GM20000 (cell line): Measurements from ENCODE around the gene ABTB1.

Experiments
- DNase-seq: peaks from one replicate; pipeline ENCODE4 v3.0.0; 2012; ENCODE audit warnings: low spot score
- TF ChIP-seq, protein P1 (sequence below): IDR thresholded peaks from 2 replicates; pipeline ENCODE4 v1.5.1; 2012; ENCODE audit warnings: mild to moderate bottlenecking, control low read depth; ENCODE audit errors: extremely low read depth, missing control alignments

The ABTB1 gene

GRCh38 chr3:127682561-127682960 is 9.8 kb downstream of the ABTB1 start:
- no peak for DNase-seq
- TF ChIP-seq, protein P1, sequence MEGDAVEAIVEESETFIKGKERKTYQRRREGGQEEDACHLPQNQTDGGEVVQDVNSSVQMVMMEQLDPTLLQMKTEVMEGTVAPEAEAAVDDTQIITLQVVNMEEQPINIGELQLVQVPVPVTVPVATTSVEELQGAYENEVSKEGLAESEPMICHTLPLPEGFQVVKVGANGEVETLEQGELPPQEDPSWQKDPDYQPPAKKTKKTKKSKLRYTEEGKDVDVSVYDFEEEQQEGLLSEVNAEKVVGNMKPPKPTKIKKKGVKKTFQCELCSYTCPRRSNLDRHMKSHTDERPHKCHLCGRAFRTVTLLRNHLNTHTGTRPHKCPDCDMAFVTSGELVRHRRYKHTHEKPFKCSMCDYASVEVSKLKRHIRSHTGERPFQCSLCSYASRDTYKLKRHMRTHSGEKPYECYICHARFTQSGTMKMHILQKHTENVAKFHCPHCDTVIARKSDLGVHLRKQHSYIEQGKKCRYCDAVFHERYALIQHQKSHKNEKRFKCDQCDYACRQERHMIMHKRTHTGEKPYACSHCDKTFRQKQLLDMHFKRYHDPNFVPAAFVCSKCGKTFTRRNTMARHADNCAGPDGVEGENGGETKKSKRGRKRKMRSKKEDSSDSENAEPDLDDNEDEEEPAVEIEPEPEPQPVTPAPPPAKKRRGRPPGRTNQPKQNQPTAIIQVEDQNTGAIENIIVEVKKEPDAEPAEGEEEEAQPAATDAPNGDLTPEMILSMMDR = no peak

- DNase-seq = no peak
- TF ChIP-seq, protein P1 = no peak
Measured at GRCh38 chr3:127684871-127685707, 12.3 kb downstream of the ABTB1 start.

DNA sequence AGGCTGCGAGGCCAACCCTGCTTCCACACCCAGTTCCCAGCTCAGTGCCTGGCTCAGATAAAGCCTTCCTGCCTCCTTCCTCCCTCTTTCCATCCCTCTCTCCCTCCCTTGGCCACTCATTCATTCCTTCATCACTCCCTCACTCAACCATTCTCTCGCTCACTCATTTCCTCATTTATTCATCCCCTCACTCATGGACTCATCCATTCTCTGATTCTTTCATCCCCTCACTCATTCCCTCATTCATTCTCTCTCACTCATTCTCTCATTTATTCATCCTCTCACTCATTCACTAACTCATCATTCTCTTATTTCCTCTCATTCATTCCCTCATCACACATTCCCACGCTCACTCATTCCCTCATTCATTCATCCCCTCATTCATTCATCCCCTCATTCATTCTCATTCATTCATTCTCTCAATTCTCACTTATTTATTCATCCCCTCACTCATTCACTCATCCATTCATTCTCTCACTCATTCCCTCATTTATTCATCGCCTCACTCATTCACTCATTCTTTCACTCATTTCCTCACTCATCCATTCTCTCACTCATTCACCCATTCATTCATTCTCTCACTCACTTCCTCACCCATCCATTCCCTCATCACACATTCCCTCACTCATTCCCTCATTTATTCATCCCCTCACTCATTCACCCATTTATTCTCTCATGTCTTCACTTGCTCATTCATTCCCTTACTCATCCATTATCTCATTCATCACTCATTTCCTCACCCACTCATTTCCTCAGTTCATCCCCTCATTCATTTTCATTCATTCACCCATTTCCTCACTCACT is 13.2 kb downstream of the ABTB1 start:
- DNase-seq = no peak
- TF ChIP-seq, protein P1 = no peak

- no peak for DNase-seq
- TF ChIP-seq, protein P1 = no peak
Measured at GRCh38 chr3:127686512-127686894, 13.8 kb downstream of the ABTB1 start.

DNA sequence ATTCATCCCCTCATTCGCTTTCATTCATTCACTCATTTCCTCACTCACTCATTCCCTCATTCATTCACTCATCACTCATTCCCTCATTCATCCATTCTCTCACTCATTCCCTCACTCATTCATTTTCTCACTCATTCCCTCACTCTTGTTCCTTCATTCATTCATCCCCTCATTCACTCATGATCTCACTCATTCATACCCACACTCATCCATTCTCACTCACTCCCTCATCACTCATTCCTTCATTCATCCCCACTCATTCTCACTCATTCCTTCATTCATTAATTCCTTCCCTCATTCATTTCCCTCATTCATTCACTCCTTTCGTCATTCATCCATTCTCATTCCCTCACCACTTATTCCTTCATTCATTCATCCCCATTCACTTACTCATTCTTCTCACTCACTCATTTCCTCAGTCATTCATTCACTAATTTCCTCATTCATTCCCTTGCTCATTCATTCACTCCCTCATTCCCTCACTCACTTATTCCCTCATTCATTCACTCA is 14.5 kb downstream of the ABTB1 start:
- TF ChIP-seq, protein P1 = no peak
- DNase-seq = no peak

- no peak for DNase-seq
- TF ChIP-seq, protein P1 = no peak
Measured at GRCh38 chr3:127688022-127688415, 15.3 kb downstream of the ABTB1 start.
